ENCODE data around the gene KIF3C. TPM values are rescaled to one million over a fixed set of nuclear protein-coding genes. Genes with fewer than 3 reads are reported as not detected.
"Not testable (repeated sequence)": the region's sequence is repeated elsewhere in the genome, so short reads cannot be mapped to it uniquely, and the experiment has no call there.

The KIF3C gene
- polyA plus RNA-seq, 1 donor from 2014 or later, result 0.31 TPM

DNA sequence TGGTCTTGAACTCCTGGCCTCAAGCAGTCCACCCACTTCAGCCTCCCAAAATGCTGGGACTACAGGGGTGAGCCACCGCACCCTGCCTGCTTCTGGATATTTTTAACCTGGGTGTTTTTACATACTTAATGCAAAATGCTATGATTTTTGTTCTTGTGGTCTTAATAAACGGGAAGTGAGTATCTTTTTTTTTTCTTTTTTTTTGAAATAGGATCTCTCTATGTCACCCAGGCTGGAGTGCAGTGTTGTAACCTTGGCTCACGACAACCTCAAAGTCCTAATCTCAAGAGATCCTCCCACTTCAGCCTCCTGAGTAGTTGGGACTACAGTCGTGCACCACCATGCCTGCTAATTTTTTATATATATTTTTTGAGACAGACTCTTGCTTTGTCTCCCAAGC lies 84.8 kb downstream of the KIF3C start:
- peaks cover 4 to 14% (median 9%) of the 10 kb centered on the region in 3 donors for H3K4me1 Mint-ChIP-seq
- H3K27ac Mint-ChIP-seq, result peak overlapping the region in 1 of 3 donors; percentile 76
- H3K27me3 Mint-ChIP-seq, result no peaks in the 10 kb centered on the region
- peaks cover 5% of the 10 kb centered on the region for H3K36me3 Mint-ChIP-seq
- peak overlapping the region in 3 of 4 donors; percentile 33 to 67 (median 57) for H3K4me3 Mint-ChIP-seq
- peaks cover 0 to 6% (median 1%) of the 10 kb centered on the region in 3 donors for H3K9me3 Mint-ChIP-seq

DNA sequence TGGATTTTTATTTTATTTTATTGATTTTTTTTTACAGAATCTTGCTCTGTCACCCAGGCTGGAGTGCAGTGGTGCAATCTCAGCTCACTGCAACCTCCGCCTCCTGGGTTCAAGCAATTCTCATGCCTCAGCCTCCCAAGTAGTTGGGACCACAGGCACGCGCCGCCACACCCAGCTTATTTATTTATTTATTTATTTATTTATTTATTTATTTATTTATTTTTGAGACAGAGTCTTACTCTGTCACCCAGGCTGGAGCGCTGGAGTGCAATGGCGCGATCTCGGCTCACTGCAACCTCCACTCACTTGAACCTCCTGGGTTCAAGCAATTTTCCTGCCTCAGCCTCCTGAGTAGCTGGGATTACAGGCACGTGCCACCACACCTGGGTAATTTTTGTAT lies 86.0 kb downstream of the KIF3C start:
- H3K27me3 Mint-ChIP-seq, H3K4me3 Mint-ChIP-seq, H3K36me3 Mint-ChIP-seq, H3K27ac Mint-ChIP-seq, H3K9me3 Mint-ChIP-seq: not testable (repeated sequence)
- H3K4me1 Mint-ChIP-seq, result peaks cover 4 to 14% (median 9%) of the 10 kb centered on the region in 3 donors

DNA sequence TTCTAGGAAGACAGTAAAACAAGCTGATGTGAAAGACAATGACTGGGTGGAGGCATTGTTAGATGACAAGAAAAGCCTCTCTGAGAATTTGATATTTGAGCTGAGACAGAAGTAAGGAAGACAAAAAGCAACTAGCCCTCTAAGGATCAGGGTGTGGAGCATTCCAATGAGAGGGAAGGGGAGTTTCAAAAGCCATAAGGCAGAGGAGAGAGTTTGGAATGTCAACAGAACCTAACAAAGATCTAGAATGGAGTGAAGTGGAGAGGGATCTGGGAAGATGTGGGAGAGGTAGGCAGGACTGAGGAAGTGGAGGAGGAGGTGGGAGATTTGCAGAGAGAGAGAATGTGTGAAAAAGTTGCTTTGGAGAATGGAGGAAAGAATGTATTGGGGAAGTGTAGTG lies 86.7 kb downstream of the KIF3C start:
- Mint-ChIP-seq H3K36me3 (peaks cover 5% of the 10 kb centered on the region), H3K27ac (no peak overlapping the region), H3K27me3 (no peaks in the 10 kb centered on the region), H3K4me3 (no peak overlapping the region), H3K4me1 (peaks cover 4 to 14% (median 9%) of the 10 kb centered on the region in 3 donors), H3K9me3 (no peaks in the 10 kb centered on the region)

DNA sequence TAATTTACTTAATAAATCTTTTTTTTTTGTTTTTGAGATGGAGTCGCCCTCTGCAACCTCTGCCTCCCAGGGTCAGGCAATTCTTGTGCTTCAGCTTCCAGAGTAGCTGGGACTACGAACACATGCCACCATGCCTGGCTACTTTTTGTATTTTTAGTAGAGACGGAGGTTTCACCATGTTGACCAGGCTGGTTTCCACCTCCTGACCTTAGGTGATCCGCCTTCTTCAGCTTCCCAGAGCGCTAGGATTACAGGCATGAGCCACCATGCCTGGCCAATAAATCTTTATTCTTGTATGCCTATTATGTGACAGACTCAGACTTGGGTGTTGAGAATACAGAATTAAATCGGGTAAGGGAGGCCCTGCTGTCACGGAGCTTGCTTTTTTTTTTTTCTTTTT lies 87.3 kb downstream of the KIF3C start:
- Mint-ChIP-seq H3K36me3 (peaks cover 5% of the 10 kb centered on the region), H3K27ac (no peak overlapping the region)

DNA sequence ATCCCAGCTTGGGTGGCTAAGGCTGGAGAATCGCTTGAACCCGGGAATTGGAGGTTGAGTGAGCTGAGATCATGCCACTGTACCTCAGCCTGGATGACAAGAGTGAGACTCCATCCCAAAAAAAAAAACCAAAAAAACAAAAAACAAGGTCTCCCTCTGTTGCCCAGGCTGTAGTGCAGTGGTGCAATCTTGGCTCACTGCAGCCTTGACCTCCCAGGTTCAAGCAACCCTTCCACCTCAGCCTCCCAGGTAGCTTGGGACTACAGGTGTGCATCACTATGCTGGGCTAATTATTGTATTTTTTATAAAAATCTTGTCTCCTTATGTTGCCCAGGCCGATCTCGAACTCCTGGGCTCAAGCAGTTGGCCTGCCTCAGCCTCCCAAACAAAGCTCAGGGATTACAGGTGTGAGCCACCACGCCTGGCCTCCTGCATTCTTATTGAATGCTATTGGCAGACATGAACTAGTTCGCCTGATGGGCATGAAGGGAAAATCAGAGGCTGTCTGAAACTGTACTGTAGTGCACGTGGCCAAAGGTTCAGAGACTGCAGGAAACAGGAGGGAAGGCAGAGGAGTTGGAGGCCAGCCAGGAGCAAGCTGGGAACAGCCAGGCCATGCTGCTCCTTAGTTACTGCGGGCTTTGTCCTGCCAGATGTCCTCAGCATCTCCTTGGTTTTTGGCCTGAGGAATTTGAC lies 88.0 kb downstream of the KIF3C start:
- H3K27ac Mint-ChIP-seq, result no peak overlapping the region
- no peak overlapping the region for H3K4me3 Mint-ChIP-seq
- H3K9me3 Mint-ChIP-seq, result peaks cover 0 to 2% (median 0%) of the 10 kb centered on the region in 3 donors
- H3K36me3 Mint-ChIP-seq, result peaks cover 5% of the 10 kb centered on the region
- no peaks in the 10 kb centered on the region for H3K27me3 Mint-ChIP-seq
- peaks cover 4 to 14% (median 9%) of the 10 kb centered on the region in 3 donors for H3K4me1 Mint-ChIP-seq

More for the DNA sequence above, 87.3 kb downstream of the KIF3C start:
- Mint-ChIP-seq H3K4me1 (peaks cover 4 to 14% (median 9%) of the 10 kb centered on the region in 3 donors), H3K9me3 (peaks cover 0 to under 1% (median 0%) of the 10 kb centered on the region in 3 donors), H3K4me3 (no peak overlapping the region), H3K27me3 (no peaks in the 10 kb centered on the region)

DNA sequence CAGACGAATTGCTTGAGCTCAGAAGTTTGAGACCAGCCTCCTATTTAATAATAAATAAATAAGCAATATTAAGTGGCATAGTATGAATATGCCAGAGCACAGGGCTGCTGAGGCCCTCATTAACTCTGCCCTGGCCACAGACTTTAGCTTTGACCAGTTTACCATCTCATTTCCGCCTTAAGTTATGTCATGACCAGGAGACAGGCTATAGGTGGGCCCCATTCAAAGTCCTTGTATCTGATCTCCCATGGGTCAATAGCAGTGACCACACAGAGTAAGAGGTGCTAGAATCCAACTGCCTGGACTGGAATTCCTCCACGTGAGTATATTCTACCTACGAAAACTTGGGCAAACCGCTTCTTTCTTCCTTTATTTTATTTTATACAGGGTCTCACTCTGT lies 90.6 kb downstream of the KIF3C start:
- Mint-ChIP-seq H3K9me3 (peaks cover 0 to 2% (median 0%) of the 10 kb centered on the region in 3 donors), H3K27me3 (no peaks in the 10 kb centered on the region), H3K36me3 (peaks cover 5% of the 10 kb centered on the region), H3K4me1 (peaks cover 0 to 9% (median 5%) of the 10 kb centered on the region in 3 donors), H3K4me3 (no peak overlapping the region), H3K27ac (no peak overlapping the region)

DNA sequence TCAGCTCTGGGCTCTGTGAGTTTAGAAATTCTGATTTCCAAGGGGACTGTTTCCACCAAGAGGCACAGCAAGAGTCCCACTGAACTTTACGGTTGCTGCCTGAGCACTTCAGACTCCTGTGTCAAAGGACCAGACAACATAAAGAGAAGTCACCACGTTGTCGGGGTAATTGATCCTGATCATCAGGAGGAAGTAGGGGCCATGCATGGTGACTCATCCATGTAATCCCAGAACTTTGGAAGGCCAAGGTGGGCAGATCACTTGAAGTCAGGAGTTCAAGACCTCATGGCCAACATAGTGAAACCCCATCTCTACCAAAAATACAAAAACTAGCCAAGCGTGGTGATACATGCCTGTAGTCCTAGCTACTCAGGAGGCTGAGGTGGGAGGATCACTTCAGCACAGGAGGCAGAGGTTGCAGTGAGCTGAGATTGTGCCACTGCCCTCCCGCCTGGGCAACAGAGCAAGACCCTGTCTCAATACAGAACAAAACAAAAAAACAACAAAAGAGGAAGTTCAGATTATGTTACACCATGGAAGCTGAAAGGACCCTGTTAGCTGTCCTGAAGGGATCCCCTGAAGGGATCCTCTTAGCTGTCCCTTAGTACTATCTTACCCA lies 94.6 kb downstream of the KIF3C start:
- peaks cover 12% of the 10 kb centered on the region for H3K27me3 Mint-ChIP-seq
- no peaks in the 10 kb centered on the region for H3K36me3 Mint-ChIP-seq
- no peaks in the 10 kb centered on the region for H3K4me1 Mint-ChIP-seq
- peaks cover 0 to 2% (median 0%) of the 10 kb centered on the region in 3 donors for H3K9me3 Mint-ChIP-seq
- no peak overlapping the region for H3K27ac Mint-ChIP-seq
- no peak overlapping the region for H3K4me3 Mint-ChIP-seq

- Mint-ChIP-seq H3K9me3 (peaks cover 0 to 2% (median 0%) of the 10 kb centered on the region in 3 donors), H3K27ac (no peak overlapping the region), H3K4me3 (no peak overlapping the region), H3K36me3 (no peaks in the 10 kb centered on the region), H3K27me3 (peaks cover 12% of the 10 kb centered on the region), H3K4me1 (no peaks in the 10 kb centered on the region)
These were observed 96.4 kb downstream of the KIF3C start for GRCh38 chr2:25885933-25886332.

- Mint-ChIP-seq H3K9me3 (no peaks in the 10 kb centered on the region), H3K27ac (no peak overlapping the region), H3K27me3 (peaks cover 12% of the 10 kb centered on the region), H3K4me1 (peaks cover 8 to 12% (median 10%) of the 10 kb centered on the region in 3 donors), H3K4me3 (peak overlapping the region in 1 of 4 donors; percentile 53), H3K36me3 (no peaks in the 10 kb centered on the region)
These were observed 100.5 kb downstream of the KIF3C start for GRCh38 chr2:25881764-25882163.

- H3K27ac Mint-ChIP-seq, result peak overlapping the region; percentile 97 to 98 (median 98)
- H3K4me3 Mint-ChIP-seq, result peak overlapping the region; percentile 94 to 99 (median 96)
- H3K9me3 Mint-ChIP-seq, result no peaks in the 10 kb centered on the region
- peaks cover 19 to 30% (median 19%) of the 10 kb centered on the region in 3 donors for H3K4me1 Mint-ChIP-seq
- peaks cover 2% of the 10 kb centered on the region for H3K36me3 Mint-ChIP-seq
- peaks cover 2% of the 10 kb centered on the region for H3K27me3 Mint-ChIP-seq
These were observed 103.1 kb downstream of the KIF3C start for GRCh38 chr2:25879133-25879730.

DNA sequence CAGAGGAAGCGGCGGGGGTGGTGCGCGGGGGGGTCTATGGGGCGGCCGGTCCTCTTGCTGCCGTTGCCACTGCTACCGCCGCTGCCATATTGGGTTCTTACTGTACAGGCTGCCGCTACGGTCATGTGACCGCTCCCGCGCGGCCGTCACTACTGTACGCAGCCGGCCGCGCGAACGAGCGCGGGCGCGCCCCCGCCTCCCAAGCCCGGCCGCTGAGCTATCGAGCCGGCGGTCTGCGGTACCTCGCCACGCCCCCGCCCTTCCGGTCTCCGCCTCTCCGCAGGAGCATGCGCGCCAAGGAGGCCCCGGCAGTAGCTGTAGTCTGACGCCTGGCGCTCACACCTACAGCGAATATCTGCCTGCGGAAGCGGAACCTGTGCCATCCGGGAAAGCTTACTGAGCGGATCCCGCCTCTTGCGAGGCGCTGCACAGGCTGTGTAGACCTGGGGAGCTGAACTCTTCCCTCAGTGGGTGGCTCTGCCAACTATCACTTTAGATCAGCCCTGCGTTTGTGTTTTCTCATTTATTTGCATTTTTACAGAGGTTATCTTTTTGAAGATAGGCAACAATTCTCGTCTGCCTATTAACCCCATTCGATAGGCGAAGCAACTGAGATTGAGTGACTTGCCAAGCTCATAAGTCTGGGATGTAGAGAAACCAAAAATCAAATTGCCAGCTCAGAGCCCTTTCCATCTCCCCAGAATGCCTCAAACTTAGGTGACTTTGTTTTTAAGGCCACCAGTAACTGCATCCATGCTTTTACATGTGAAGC lies 103.8 kb downstream of the KIF3C start, which contains the start of gene ASXL2:
Gene ASXL2, minus strand, starts transcription at position 127 of the 772 bp plus-strand sequence. CDS start 265 bp downstream, outside the sequence.
- no peaks in the 10 kb centered on the region for H3K27me3 Mint-ChIP-seq
- H3K4me1 Mint-ChIP-seq, result peaks cover 19 to 32% (median 19%) of the 10 kb centered on the region in 3 donors
- peak within 1 kb of the TSS; percentile 97 to 98 (median 98) for H3K27ac Mint-ChIP-seq
- H3K4me3 Mint-ChIP-seq, result peak within 1 kb of the TSS; percentile 94 to 99 (median 96)
- peaks cover 2% of the 10 kb centered on the region for H3K36me3 Mint-ChIP-seq
- H3K9me3 Mint-ChIP-seq, result no peaks in the 10 kb centered on the region

- peaks cover 20 to 32% (median 21%) of the 10 kb centered on the region in 3 donors for H3K4me1 Mint-ChIP-seq
- H3K4me3 Mint-ChIP-seq, result peak overlapping the region; percentile 94 to 99 (median 96)
- peaks cover 2% of the 10 kb centered on the region for H3K36me3 Mint-ChIP-seq
- peak overlapping the region; percentile 97 to 98 (median 98) for H3K27ac Mint-ChIP-seq
- H3K27me3 Mint-ChIP-seq, result no peaks in the 10 kb centered on the region
- no peaks in the 10 kb centered on the region for H3K9me3 Mint-ChIP-seq
These were observed 104.6 kb downstream of the KIF3C start for GRCh38 chr2:25877431-25878360.

Data from IgD-negative memory B cell (primary cell).